Liver (tissue), 3 donors: ENCODE results near the gene MED14.

Source experiments
- EGR1 ChIP-seq, 2 donors: IDR thresholded peaks; 2 replicates each; pipeline ENCODE4 v1.6.1; 2016 to 2018; ENCODE audit warnings: antibody characterized with exemption in 2 of 2, low read depth in 2 of 2
- GABPA ChIP-seq, 2 donors: IDR thresholded peaks in 1 of 2; conservative IDR thresholded peaks in 1 of 2; 2 replicates each; pipeline ENCODE4 v1.6.1; 2016; ENCODE audit warnings: antibody characterized with exemption in 2 of 2, mild to moderate bottlenecking in 1 of 2, moderate library complexity in 1 of 2
- HNF4G ChIP-seq: IDR thresholded peaks from 2 replicates; pipeline ENCODE4 v1.6.1; 2016; ENCODE audit warnings: antibody characterized with exemption
- JUND ChIP-seq, 2 donors: IDR thresholded peaks; 2 replicates each; pipeline ENCODE4 v1.6.1; 2016; ENCODE audit warnings: antibody characterized with exemption in 2 of 2
- RAD21 ChIP-seq, 2 donors: IDR thresholded peaks; 2 replicates each; pipeline ENCODE4 v1.6.1; 2016; ENCODE audit warnings: antibody characterized with exemption in 2 of 2, mild to moderate bottlenecking in 2 of 2
- TAF1 ChIP-seq: conservative IDR thresholded peaks from 2 replicates; pipeline ENCODE4 v1.6.1; 2016; ENCODE audit warnings: antibody characterized with exemption, mild to moderate bottlenecking
- YY1 ChIP-seq: IDR thresholded peaks from 2 replicates; pipeline ENCODE4 v1.6.1; 2016; ENCODE audit warnings: antibody characterized with exemption, mild to moderate bottlenecking
- TF ChIP-seq, protein P1 (sequence below): IDR thresholded peaks from 2 replicates; pipeline ENCODE4 v1.6.1; 2016; ENCODE audit warnings: antibody characterized with exemption, mild to moderate bottlenecking
- TF ChIP-seq, protein P2 (sequence below): fragments of 150-350 bp; IDR thresholded peaks from 2 replicates; pipeline ENCODE4 v1.5.1; 2017; ENCODE audit warnings: improper control_type of control experiment, low read depth, low read length; ENCODE audit not compliant: missing input control
- TF ChIP-seq, protein P3 (sequence below): IDR thresholded peaks from 2 replicates; pipeline ENCODE4 v1.6.1; 2016; ENCODE audit warnings: antibody characterized with exemption
- TF ChIP-seq, protein P4 (sequence below): IDR thresholded peaks from 2 replicates; pipeline ENCODE4 v1.6.1; 2016; ENCODE audit warnings: antibody characterized with exemption
- TF ChIP-seq, protein P5 (sequence below): IDR thresholded peaks from 2 replicates; pipeline ENCODE4 v1.6.1; 2016; ENCODE audit warnings: antibody characterized with exemption
- donor health status: healthy.
- donor health status: healthy.

DNA sequence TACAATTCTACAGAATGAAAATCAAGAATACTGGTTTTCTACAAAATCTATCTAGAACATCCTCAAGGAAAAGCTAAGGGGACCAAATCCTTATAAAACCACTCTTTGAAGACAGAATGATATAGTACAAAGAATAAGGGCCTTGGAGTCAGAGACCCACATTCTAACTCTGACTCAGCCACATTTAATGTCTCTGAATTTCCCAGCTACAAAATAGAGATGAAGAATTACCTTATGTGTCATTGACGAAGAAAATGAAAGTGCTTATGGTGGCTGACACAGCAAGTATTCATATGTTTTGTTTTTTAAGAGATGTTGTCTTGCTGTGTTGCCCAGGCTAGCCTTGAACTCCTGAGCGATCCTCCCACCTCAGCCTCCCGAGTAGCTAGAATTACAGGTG is 52.1 kb downstream of the MED14 start:
- TF ChIP-seq, protein P1, sequence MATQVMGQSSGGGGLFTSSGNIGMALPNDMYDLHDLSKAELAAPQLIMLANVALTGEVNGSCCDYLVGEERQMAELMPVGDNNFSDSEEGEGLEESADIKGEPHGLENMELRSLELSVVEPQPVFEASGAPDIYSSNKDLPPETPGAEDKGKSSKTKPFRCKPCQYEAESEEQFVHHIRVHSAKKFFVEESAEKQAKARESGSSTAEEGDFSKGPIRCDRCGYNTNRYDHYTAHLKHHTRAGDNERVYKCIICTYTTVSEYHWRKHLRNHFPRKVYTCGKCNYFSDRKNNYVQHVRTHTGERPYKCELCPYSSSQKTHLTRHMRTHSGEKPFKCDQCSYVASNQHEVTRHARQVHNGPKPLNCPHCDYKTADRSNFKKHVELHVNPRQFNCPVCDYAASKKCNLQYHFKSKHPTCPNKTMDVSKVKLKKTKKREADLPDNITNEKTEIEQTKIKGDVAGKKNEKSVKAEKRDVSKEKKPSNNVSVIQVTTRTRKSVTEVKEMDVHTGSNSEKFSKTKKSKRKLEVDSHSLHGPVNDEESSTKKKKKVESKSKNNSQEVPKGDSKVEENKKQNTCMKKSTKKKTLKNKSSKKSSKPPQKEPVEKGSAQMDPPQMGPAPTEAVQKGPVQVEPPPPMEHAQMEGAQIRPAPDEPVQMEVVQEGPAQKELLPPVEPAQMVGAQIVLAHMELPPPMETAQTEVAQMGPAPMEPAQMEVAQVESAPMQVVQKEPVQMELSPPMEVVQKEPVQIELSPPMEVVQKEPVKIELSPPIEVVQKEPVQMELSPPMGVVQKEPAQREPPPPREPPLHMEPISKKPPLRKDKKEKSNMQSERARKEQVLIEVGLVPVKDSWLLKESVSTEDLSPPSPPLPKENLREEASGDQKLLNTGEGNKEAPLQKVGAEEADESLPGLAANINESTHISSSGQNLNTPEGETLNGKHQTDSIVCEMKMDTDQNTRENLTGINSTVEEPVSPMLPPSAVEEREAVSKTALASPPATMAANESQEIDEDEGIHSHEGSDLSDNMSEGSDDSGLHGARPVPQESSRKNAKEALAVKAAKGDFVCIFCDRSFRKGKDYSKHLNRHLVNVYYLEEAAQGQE, result no peak
- TF ChIP-seq, protein P2, sequence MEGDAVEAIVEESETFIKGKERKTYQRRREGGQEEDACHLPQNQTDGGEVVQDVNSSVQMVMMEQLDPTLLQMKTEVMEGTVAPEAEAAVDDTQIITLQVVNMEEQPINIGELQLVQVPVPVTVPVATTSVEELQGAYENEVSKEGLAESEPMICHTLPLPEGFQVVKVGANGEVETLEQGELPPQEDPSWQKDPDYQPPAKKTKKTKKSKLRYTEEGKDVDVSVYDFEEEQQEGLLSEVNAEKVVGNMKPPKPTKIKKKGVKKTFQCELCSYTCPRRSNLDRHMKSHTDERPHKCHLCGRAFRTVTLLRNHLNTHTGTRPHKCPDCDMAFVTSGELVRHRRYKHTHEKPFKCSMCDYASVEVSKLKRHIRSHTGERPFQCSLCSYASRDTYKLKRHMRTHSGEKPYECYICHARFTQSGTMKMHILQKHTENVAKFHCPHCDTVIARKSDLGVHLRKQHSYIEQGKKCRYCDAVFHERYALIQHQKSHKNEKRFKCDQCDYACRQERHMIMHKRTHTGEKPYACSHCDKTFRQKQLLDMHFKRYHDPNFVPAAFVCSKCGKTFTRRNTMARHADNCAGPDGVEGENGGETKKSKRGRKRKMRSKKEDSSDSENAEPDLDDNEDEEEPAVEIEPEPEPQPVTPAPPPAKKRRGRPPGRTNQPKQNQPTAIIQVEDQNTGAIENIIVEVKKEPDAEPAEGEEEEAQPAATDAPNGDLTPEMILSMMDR, result no peak
- TF ChIP-seq, protein P3, sequence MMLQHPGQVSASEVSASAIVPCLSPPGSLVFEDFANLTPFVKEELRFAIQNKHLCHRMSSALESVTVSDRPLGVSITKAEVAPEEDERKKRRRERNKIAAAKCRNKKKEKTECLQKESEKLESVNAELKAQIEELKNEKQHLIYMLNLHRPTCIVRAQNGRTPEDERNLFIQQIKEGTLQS, result no peak
- no peak for TF ChIP-seq RAD21 (IDR thresholded peaks at IDR 0.05)
- TF ChIP-seq YY1, result no peak
- TF ChIP-seq, protein P4, sequence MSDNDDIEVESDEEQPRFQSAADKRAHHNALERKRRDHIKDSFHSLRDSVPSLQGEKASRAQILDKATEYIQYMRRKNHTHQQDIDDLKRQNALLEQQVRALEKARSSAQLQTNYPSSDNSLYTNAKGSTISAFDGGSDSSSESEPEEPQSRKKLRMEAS, result no peak
- no peak for TF ChIP-seq EGR1 (IDR thresholded peaks at IDR 0.05; ENCODE audit: low read depth in 2 of 2)
- TF ChIP-seq JUND (IDR thresholded peaks at IDR 0.05), result no peak
- TF ChIP-seq HNF4G, result no peak
- no peak for TF ChIP-seq TAF1
- TF ChIP-seq, protein P5, sequence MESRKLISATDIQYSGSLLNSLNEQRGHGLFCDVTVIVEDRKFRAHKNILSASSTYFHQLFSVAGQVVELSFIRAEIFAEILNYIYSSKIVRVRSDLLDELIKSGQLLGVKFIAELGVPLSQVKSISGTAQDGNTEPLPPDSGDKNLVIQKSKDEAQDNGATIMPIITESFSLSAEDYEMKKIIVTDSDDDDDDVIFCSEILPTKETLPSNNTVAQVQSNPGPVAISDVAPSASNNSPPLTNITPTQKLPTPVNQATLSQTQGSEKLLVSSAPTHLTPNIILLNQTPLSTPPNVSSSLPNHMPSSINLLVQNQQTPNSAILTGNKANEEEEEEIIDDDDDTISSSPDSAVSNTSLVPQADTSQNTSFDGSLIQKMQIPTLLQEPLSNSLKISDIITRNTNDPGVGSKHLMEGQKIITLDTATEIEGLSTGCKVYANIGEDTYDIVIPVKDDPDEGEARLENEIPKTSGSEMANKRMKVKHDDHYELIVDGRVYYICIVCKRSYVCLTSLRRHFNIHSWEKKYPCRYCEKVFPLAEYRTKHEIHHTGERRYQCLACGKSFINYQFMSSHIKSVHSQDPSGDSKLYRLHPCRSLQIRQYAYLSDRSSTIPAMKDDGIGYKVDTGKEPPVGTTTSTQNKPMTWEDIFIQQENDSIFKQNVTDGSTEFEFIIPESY, result no peak
- no peak for TF ChIP-seq GABPA (IDR thresholded peaks at IDR 0.05 in 1 of 2, conservative IDR thresholded peaks at IDR 0.05 in 1 of 2)
